AG04449 (cell line): ENCODE results near the gene RELT.

ENCODE experiments used
- CTCF ChIA-PET: fragments of 350-600 bp; formaldehyde crosslinking; extraction: SDS; loops from one replicate; lab custom pipeline; 2021; ENCODE audit warnings: antibody characterized with exemption; lab: Yijun Ruan, JAX
- POLR2A ChIA-PET: fragments of 400-600, 350-600 bp; formaldehyde crosslinking; extraction: SDS; loops from one replicate; lab custom pipeline; 2020; ENCODE audit warnings: antibody characterized with exemption, inconsistent platforms; lab: Yijun Ruan, JAX
- DNase-seq: peaks from one replicate; pipeline ENCODE4 v3.0.0-alpha.2; 2010; ENCODE audit warnings: low read depth, low spot score
- H3K4me3 ChIP-seq: 2 replicates; pipeline ENCODE4 v1.5.1; 2011; ENCODE audit warnings: low read depth, mild to moderate bottlenecking, control low read depth, low read length
- TF ChIP-seq, protein P1 (sequence below): IDR thresholded peaks from one replicate; pipeline ENCODE4 v1.5.1; 2011; ENCODE audit warnings: mild to moderate bottlenecking, moderate library complexity, low read length, control low read depth, inconsistent platforms; ENCODE audit not compliant: insufficient read depth; ENCODE audit errors: missing control alignments

RELT gene

GRCh38 chr11:73381589-73381988 lies 5.4 kb downstream of the RELT start:
- no peak overlapping the region for H3K4me3 ChIP-seq
- POLR2A ChIA-PET = no interaction called here
- no peak for DNase-seq
- CTCF ChIA-PET = interaction anchor here (1.5 to 6.9 kb wide), 6 partner anchors 9 to 279 kb away, joined by 3 to 39 read pairs (median 8); no protein-coding TSS in a partner anchor
- TF ChIP-seq, protein P1, sequence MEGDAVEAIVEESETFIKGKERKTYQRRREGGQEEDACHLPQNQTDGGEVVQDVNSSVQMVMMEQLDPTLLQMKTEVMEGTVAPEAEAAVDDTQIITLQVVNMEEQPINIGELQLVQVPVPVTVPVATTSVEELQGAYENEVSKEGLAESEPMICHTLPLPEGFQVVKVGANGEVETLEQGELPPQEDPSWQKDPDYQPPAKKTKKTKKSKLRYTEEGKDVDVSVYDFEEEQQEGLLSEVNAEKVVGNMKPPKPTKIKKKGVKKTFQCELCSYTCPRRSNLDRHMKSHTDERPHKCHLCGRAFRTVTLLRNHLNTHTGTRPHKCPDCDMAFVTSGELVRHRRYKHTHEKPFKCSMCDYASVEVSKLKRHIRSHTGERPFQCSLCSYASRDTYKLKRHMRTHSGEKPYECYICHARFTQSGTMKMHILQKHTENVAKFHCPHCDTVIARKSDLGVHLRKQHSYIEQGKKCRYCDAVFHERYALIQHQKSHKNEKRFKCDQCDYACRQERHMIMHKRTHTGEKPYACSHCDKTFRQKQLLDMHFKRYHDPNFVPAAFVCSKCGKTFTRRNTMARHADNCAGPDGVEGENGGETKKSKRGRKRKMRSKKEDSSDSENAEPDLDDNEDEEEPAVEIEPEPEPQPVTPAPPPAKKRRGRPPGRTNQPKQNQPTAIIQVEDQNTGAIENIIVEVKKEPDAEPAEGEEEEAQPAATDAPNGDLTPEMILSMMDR = no peak

GRCh38 chr11:73382183-73382582 lies 6.0 kb downstream of the RELT start:
- H3K4me3 ChIP-seq = no peak overlapping the region
- ChIA-PET POLR2A (no interaction called here), CTCF (interaction anchor here (1.5 to 6.9 kb wide), 7 partner anchors 10 to 278 kb away, joined by 3 to 39 read pairs (median 6); no protein-coding TSS in a partner anchor)
- TF ChIP-seq, protein P1 = no peak
- DNase-seq = no peak

DNA sequence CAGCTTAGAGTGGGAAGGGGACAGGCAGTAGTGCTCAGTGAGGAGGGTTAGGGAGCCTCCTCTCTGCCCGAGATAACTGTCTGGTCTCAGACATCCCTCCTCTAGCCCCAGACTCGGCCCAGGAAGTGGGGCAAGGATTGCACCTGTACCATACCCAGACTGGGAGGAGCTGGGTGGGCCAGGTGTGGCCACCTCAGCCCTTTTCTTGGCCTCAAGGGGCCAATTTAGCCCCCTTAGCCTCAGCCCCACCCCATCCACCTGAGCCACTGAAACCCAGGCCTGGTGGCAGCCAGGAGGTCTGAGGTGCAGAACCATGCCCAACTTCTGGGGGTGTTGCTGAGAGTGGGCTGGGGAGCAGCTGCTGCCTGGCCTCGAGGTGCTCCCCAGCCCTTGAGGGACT lies 6.5 kb downstream of the RELT start:
- TF ChIP-seq, protein P1 = no peak
- DNase-seq = no peak
- ChIA-PET POLR2A (no interaction called here), CTCF (interaction anchor here (1.0 to 6.9 kb wide), 9 partner anchors 9 to 278 kb away, joined by 3 to 39 read pairs (median 5); no protein-coding TSS in a partner anchor)
- no peak overlapping the region for H3K4me3 ChIP-seq

- CTCF ChIA-PET = interaction anchor here (0.7 to 6.9 kb wide), 11 partner anchors 9 to 277 kb away, joined by 3 to 39 read pairs (median 5); no protein-coding TSS in a partner anchor
- TF ChIP-seq, protein P1 = no peak
- DNase-seq = no peak
- POLR2A ChIA-PET = no interaction called here
- no peak overlapping the region for H3K4me3 ChIP-seq
These were observed 7.3 kb downstream of the RELT start for GRCh38 chr11:73383249-73384124.

DNA sequence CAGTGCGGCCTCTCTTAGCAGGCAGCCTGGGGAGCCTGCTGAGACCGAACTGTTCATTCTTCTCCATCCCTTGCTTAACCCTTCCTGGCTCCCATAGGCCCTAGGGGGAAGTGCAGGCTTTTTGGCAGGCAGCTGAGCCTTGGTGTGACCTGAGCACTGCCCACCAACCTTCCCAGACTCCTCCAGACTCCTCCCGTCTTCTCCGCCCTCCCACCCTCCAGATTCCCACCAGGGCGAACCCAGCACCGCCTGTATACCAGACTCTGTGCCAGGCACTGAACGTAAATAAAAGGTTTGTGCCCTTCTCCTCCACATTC lies 7.9 kb downstream of the RELT start:
- TF ChIP-seq, protein P1 = no peak
- CTCF ChIA-PET = interaction anchor here (1.5 to 6.9 kb wide), 5 partner anchors 10 to 277 kb away, joined by 5 to 39 read pairs (median 9); no protein-coding TSS in a partner anchor

GRCh38 chr11:73384531-73384871 lies 8.3 kb downstream of the RELT start:
- CTCF ChIA-PET = interaction anchor here (1.5 to 6.9 kb wide), 7 partner anchors 9 to 277 kb away, joined by 4 to 39 read pairs (median 9); no protein-coding TSS in a partner anchor
- DNase-seq = no peak
- POLR2A ChIA-PET = no interaction called here
- H3K4me3 ChIP-seq = no peak overlapping the region
- TF ChIP-seq, protein P1 = no peak

More for the DNA sequence above, 7.9 kb downstream of the RELT start:
- no peak for DNase-seq
- H3K4me3 ChIP-seq = no peak overlapping the region
- POLR2A ChIA-PET = no interaction called here
